Astrocyte (in vitro differentiated cells and primary cell): ENCODE measurements around the gene FAM210A.

Experiments used
- EZH2 ChIP-seq: IDR thresholded peaks from 2 replicates; pipeline ENCODE4 v1.6.1; 2012; ENCODE audit warnings: mild to moderate bottlenecking, low read length, inconsistent platforms; ENCODE audit not compliant: insufficient read depth
- TF ChIP-seq, protein P1 (sequence below): IDR thresholded peaks from 2 replicates; pipeline ENCODE4 v1.5.1; 2011; ENCODE audit warnings: low read depth, mild to moderate bottlenecking, inconsistent platforms, low read length, moderate library complexity; ENCODE audit not compliant: insufficient read depth

- TF ChIP-seq, protein P1, sequence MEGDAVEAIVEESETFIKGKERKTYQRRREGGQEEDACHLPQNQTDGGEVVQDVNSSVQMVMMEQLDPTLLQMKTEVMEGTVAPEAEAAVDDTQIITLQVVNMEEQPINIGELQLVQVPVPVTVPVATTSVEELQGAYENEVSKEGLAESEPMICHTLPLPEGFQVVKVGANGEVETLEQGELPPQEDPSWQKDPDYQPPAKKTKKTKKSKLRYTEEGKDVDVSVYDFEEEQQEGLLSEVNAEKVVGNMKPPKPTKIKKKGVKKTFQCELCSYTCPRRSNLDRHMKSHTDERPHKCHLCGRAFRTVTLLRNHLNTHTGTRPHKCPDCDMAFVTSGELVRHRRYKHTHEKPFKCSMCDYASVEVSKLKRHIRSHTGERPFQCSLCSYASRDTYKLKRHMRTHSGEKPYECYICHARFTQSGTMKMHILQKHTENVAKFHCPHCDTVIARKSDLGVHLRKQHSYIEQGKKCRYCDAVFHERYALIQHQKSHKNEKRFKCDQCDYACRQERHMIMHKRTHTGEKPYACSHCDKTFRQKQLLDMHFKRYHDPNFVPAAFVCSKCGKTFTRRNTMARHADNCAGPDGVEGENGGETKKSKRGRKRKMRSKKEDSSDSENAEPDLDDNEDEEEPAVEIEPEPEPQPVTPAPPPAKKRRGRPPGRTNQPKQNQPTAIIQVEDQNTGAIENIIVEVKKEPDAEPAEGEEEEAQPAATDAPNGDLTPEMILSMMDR = no peak
- no peak for TF ChIP-seq EZH2
These were observed 72.5 kb downstream of the FAM210A start for GRCh38 chr18:13653746-13654433.
